Superior temporal gyrus (tissue), 1 donor: ENCODE measurements around the gene FAM184B.
"Not testable (repeated sequence)": the region's sequence is repeated elsewhere in the genome, so short reads cannot be mapped to it uniquely, and the experiment has no call there.

Experiments used
- DNase-seq: peaks from one replicate; pipeline ENCODE4 v3.0.0-alpha.2; 2016; ENCODE audit errors: extremely low spot score

FAM184B gene

DNA sequence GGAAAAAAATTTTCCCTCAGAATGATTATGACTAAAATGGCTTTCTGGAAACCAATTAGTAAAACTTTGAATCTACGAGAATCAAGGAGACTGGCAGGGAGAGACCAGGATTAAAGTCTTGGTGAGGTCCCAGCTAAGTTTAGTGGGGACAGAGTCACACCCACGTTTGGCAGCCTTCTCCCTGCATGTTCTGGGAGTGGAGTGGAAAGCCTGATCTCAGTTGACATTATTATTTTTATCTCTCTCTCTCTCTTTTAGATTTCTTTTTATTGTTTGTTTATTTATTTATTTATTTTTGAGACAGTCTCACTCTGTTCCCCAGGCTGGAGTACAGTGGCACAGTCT is 99.2 kb downstream of the FAM184B start:
- no peak for DNase-seq

DNA sequence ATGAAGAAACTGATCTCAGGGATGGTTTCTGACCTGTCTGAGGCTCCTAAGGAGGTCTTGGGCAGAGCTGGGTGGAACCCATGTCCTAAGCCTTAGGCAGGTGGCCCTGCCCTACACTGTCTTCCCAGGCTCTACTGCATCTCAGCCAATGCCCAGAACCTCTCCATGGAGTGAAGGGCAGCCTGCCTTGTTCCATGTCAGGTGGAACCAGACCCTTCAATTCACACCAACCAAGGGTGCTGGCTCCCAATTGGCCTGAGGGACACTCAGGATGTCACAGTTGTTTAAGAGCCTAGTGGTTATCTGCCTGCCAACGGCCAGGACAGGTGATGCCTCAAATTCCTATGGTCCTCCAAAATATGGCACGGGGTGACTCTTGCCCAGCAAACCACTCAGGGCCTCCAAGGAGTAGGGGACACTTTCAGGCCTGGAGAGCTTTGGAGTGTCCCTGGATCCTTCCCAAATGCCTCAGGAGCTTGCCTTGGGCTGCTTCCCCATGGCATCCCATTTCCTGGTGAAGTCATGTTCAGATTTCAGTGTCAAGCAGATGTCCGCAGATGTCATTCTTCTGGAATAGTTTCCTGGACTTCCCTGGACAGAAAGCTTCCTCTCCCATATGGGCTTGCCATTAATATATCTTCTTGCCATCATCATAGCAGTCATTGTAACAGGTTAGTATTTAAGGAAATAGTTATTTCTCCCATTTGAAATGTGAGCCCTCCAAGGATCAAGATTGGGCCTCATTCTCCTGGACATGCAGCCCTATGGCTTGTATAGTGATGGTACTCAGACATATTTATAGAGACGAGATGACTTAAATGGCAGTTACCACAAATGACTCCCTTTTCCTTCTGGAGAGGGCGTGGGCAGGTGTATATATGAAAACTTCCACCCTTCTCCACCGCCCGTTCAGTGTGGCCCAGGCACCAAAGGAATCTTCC is 99.9 kb downstream of the FAM184B start:
- DNase-seq = no peak

DNA sequence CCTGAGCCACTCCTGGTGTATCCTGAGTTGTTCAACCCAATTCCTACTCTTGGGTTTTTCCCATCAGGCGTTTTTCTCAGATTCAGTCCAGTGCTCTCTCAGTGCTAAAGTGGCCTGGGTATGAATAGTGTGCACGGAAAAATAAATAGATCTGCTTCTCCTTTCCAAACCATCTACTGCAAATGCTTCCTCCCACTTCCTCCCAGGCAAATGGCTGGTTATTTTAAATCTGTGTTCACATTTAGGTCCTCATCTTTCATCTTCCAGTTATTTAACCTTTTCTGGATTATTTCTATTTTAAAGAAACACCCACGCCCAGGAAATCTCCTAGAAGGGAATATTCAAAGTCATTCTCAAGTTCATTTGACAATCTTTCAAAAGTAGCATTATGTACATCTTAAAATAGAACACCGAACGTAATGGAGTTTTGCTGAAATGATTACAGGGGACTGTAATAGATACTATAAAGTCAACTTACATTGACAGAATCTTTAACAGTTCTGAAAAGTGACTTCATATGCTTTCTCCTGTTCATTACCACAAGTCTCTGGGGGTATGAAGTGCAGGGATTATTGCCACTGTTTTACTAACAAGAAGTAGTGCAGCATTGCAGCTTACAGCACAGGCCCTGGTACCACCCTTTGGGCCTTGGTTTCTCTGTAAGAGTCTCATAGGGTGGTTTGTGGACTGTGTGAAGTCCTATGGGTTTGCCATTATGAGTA is 100.7 kb downstream of the FAM184B start:
- peak; percentile 17 for DNase-seq

GRCh38 chr4:17670423-17670822 is 111.0 kb downstream of the FAM184B start:
- DNase-seq = no peak

GRCh38 chr4:17667653-17668201 is 113.7 kb downstream of the FAM184B start:
- DNase-seq = no peak

DNA sequence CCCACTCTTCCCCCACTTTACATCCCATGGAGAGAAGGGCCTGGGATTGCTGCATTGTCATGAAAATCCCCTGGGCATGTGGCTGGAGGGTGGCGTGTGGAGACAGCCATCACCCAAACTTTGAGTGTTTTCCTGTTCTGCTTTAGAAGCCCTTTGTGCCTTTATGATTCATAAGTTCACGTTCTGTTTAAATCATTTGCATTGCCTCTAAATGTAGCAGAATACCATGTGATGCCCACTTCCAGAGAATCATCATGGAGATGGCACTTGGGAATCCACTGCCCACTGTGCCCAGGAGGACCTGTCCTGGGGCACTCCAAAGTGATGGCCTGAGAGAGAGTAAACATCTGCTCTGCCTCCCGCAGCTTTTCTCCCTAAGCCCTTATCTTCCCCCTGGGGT is 114.2 kb downstream of the FAM184B start:
- DNase-seq = no peak

GRCh38 chr4:17665852-17666251 is 115.6 kb downstream of the FAM184B start:
- no peak for DNase-seq

- DNase-seq = no peak
Measured at GRCh38 chr4:17665346-17665745, 116.1 kb downstream of the FAM184B start.

- no peak for DNase-seq
Measured at GRCh38 chr4:17664755-17665154, 116.7 kb downstream of the FAM184B start.

GRCh38 chr4:17662694-17663093 is 118.7 kb downstream of the FAM184B start:
- no peak for DNase-seq

- not testable (repeated sequence) for DNase-seq
Measured at GRCh38 chr4:17659196-17659595, 122.2 kb downstream of the FAM184B start.

- no peak for DNase-seq
Measured at GRCh38 chr4:17657849-17658248, 123.6 kb downstream of the FAM184B start.

GRCh38 chr4:17657090-17657489 is 124.3 kb downstream of the FAM184B start:
- no peak for DNase-seq

DNA sequence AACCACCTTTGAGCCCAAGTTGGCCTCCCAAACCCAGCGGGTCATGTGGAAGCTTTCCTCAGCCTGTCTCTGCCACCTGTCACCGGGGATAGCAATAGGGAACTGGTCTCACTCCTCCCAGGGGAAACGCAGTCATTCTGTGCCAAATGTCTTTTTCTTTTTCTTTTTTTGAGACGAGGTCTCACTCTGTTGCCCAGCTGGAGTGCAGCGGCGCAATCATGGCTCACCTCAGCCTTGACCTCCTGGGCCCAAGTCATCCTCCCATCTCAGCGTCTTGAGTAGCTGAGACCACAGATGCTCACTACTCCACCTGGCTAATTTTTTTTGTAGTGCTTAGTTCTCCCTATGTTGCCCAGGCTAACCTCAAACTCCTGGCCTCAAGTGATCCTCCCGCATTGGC is 126.7 kb downstream of the FAM184B start:
- DNase-seq = no peak

- no peak for DNase-seq
Measured at GRCh38 chr4:17650406-17650805, 131.0 kb downstream of the FAM184B start.

GRCh38 chr4:17647927-17648326 is 133.5 kb downstream of the FAM184B start:
- no peak for DNase-seq

GRCh38 chr4:17647176-17647806 is 134.1 kb downstream of the FAM184B start:
- no peak for DNase-seq

DNA sequence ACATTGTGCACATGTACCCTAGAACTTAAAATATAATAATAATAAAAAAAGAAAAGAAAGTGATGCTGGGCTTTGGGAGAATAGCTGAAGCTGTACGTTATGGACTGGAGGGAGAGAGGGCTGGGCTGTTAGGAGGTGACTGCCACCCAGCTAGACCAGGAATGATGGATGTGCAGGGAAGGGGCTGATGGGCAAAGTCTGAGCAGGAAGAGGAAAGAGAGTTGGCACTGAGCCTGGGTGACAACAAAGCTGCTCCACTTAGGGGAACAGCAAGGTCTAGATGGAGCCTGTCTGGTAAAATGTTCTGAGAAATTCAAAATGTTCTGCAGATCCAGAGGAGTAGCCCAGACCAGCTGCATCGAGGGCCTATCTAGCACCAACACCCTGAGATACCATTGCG is 134.7 kb downstream of the FAM184B start:
- DNase-seq = no peak

DNA sequence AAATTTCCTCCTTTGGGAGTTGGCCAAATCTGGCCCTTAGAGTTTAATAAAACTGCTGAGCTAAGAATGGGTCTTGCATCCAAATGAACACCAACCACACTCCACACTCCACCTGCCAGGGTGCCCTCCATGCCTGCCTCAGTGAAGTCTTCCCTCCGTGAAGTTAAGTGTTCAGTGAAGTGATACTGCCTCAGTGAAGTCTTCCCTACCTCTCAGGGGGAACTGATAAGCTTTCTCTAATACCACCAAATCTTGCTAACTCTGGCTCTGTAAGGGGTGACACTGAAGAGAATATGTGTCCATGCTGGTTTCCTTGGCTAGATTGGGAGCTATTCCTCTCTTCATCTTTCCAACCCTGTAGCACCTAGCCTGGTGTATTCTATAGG is 139.0 kb downstream of the FAM184B start:
- DNase-seq = no peak

- DNase-seq = no peak
Measured at GRCh38 chr4:17639136-17639535, 142.3 kb downstream of the FAM184B start.

DNA sequence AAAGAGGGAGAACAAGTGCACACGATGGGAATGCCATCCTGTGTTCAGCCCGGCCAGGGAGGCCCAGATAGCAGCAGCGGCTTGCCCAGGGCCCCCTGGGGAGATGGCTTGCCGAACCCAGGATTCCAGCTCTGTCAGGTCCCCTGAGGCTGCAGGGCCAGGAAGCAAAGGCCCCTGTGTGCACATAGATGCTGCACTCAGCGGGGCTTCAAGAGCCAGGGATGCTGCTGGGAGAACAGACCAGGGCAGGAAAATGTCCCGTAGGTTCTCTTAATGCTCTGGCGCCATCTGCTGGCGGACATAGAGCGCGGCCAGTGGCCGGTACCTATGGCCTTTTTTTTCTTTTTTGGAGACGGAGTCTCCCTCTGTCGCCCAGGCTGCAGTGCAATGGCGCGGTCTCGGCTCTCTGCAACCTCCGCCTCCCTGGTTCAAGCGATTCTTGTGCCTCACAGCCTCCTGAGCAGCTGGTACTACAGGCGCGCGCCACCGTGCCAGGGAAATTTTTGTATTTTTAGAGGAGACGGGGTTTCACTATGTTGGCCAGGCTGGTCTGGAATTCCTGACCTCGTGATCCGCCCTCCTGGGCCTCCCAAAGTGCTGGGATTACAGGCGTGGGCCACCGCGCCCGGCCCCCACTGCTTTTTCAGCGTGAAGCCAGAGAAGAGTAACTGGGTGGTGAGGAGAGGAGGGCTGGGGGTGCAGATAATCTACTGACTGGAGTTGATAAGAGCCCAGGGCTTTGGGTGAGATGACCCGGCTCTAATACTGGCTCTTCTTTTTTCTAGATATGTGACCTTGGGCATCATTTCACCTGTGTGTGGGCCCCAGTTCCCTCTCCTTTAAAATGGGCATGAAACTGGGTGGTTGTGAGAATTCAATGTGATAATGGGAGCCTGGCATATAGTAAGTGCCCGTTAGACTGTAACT is 144.5 kb downstream of the FAM184B start:
- peak; percentile 93 for DNase-seq
